ENCODE data around the gene SIN3A. TPM values are rescaled to one million over a fixed set of nuclear protein-coding genes. Genes with fewer than 3 reads are reported as not detected.
"Not testable (repeated sequence)": the region's sequence is repeated elsewhere in the genome, so short reads cannot be mapped to it uniquely, and the experiment has no call there.

Gene SIN3A
- total RNA-seq, 4 donors from 2014 or later, result 31.5 to 53.6 (median 35.2) TPM

DNA sequence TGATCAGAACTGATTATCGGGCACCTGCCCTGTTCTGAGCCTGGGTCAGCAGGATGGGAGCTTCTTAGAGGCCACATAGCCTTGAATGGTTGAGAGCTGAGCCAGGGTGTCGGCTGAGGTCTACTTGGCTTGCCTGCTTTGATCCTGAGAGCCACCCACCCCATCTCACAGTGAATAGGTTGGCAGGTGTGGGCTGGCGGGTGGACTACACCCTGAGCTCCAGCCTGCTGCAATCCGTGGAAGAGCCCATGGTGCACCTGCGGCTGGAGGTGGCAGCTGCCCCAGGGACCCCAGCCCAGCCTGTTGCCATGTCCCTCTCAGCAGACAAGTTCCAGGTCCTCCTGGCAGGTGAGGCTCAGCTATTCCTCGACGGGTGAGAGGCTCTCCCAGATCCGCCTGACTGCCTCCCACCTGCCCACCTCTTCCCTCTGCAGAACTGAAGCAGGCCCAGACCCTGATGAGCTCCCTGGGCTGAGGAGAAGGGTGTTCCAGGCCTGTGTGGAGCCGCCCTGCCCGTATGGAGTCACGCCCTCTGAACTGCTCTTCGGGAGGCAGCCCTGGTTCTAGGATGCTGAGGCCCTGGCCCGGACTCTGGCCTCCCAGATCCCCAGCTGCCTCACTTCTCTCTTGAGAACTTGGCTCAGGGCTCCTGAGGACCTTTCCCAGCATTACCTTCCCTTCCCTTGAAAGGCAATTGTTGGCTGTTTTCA lies 111.8 kb downstream of the SIN3A start:
- Histone ChIP-seq H3K9me3 (no peaks in the 10 kb centered on the region), H3K4me3 (no peak overlapping the region), H3K4me1 (peaks cover 0 to 10% (median 2%) of the 10 kb centered on the region in 4 donors), H3K27ac (no peak overlapping the region), H3K36me3 (peaks cover 0 to 25% (median 0%) of the 10 kb centered on the region in 3 donors), H3K27me3 (no peaks in the 10 kb centered on the region)
- TF ChIP-seq POLR2A (IDR thresholded peaks at IDR 0.05), result no peak
- TF ChIP-seq, protein P1, sequence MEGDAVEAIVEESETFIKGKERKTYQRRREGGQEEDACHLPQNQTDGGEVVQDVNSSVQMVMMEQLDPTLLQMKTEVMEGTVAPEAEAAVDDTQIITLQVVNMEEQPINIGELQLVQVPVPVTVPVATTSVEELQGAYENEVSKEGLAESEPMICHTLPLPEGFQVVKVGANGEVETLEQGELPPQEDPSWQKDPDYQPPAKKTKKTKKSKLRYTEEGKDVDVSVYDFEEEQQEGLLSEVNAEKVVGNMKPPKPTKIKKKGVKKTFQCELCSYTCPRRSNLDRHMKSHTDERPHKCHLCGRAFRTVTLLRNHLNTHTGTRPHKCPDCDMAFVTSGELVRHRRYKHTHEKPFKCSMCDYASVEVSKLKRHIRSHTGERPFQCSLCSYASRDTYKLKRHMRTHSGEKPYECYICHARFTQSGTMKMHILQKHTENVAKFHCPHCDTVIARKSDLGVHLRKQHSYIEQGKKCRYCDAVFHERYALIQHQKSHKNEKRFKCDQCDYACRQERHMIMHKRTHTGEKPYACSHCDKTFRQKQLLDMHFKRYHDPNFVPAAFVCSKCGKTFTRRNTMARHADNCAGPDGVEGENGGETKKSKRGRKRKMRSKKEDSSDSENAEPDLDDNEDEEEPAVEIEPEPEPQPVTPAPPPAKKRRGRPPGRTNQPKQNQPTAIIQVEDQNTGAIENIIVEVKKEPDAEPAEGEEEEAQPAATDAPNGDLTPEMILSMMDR (IDR thresholded peaks at IDR 0.05), result no peak
- DNase-seq, result no peak

DNA sequence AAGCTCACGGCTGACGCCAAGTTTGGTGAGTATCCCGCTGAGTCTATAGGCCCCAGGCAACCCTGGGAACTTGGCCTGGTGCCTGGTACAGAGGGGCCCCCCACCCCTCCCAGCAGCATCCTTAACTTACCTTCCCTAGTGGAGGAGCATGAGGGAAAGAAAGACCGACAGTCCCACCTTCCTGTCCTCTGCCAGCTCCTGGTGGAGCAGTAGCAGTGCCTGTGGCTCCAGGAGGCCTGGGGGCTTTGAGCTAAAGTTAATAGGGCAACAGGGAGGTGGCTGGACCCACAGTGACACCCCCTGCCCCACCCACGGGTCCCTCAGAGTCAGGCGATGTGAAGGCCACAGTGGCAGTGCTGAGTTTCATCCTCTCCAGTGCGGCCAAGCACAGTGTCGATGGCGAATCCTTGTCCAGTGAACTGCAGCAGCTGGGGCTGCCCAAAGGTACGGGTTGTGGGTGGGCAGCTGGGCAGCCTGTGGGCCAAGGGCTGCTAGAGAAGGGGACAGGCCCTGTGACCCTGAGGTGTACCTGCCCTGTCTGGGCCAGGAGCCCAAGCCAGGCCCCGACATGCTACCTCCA lies 112.7 kb downstream of the SIN3A start:
- no peak for DNase-seq
- H3K36me3 ChIP-seq, result peaks cover 0 to 25% (median 0%) of the 10 kb centered on the region in 3 donors
- H3K27ac ChIP-seq, result no peak overlapping the region
- H3K4me1 ChIP-seq, result peaks cover 0 to 10% (median 2%) of the 10 kb centered on the region in 4 donors
- TF ChIP-seq, protein P1 (IDR thresholded peaks at IDR 0.05), result no peak
- no peak for TF ChIP-seq POLR2A (IDR thresholded peaks at IDR 0.05)
- no peak overlapping the region for H3K4me3 ChIP-seq
- no peaks in the 10 kb centered on the region for H3K9me3 ChIP-seq
- no peaks in the 10 kb centered on the region for H3K27me3 ChIP-seq

DNA sequence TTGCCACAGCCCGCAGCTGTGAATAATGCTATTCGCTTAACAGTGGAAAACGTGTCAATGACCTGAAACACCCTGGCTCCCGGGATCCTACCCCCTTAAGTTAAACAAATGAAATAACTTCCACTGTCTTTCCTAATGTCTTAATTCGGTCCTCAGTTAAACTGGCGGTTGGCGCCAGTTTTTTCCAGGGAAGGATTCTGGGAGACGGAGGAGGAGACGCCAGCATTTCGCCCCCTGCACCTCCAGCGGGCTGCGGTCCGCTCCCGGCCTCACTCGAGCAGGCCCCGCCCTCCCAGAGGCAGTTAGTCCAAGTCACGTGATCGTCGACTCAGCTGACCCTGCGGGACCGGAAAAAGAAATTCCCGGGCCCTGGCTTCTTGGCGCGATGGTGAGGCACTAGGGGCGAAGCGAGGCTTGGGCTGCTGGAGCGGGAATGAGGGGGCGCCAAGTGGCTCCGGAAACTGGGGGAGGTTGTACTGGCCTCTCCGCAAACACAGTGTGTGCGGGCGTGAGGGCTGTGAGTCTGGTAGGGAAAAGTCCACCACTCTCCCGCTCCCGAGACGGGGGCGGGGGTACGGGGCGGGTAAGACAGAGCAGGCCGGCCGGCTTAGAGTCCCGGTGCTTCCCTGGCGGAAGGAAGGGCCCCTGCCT lies 115.7 kb downstream of the SIN3A start, which contains the start of gene COMMD4:
Gene COMMD4, plus strand, starts transcription at position 359 of the 651 bp plus-strand sequence. Its CDS starts 27 bp downstream, at position 386.
- H3K27me3 ChIP-seq, result no peaks in the 10 kb centered on the region
- H3K9me3 ChIP-seq, result no peaks in the 10 kb centered on the region
- peak within 1 kb of the TSS; percentile 75 to 91 (median 80) for H3K4me3 ChIP-seq
- DNase-seq, result peak; percentile 92 to 97 (median 95)
- peak within 1 kb of the TSS; percentile 47 to 80 (median 61) for H3K27ac ChIP-seq
- peaks cover 0 to 18% (median 0%) of the 10 kb centered on the region in 3 donors for H3K36me3 ChIP-seq
- peak in 1 of 2 donors; percentile 32 for TF ChIP-seq POLR2A (IDR thresholded peaks at IDR 0.05)
- TF ChIP-seq, protein P1 (IDR thresholded peaks at IDR 0.05), result no peak
- peaks cover 0 to 10% (median 2%) of the 10 kb centered on the region in 4 donors for H3K4me1 ChIP-seq

DNA sequence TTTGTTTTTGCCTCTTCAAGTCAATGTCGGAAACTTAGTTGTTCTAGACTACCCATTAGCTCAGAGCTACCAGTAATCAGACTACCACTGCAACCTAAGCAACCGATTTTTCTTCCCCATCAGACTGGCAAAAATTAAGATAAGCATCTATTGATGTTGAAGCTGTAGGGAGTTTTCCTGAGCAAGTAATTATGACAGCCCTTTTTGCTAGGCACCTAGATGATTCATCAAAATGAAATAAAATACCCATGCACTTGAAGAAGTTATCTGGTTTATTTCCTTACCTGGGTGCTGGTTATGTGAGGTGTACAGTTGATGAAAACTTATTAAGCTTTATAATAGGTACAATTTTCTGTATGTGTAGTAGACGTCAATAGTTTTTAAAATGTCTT lies 116.2 kb downstream of the SIN3A start:
- TF ChIP-seq POLR2A (IDR thresholded peaks at IDR 0.05), result no peak
- TF ChIP-seq, protein P1 (IDR thresholded peaks at IDR 0.05), result peak in 1 of 6 experiments; percentile 1
- peaks cover 0 to 10% (median 2%) of the 10 kb centered on the region in 4 donors for H3K4me1 ChIP-seq
- DNase-seq, result no peak
- H3K36me3 ChIP-seq, result peaks cover 0 to 16% (median 0%) of the 10 kb centered on the region in 3 donors
- H3K27me3 ChIP-seq, result no peaks in the 10 kb centered on the region
- peak overlapping the region; percentile 75 to 91 (median 80) for H3K4me3 ChIP-seq
- H3K9me3 ChIP-seq, result no peaks in the 10 kb centered on the region
- H3K27ac ChIP-seq, result peak overlapping the region in 2 of 4 donors; percentile 62 to 80

DNA sequence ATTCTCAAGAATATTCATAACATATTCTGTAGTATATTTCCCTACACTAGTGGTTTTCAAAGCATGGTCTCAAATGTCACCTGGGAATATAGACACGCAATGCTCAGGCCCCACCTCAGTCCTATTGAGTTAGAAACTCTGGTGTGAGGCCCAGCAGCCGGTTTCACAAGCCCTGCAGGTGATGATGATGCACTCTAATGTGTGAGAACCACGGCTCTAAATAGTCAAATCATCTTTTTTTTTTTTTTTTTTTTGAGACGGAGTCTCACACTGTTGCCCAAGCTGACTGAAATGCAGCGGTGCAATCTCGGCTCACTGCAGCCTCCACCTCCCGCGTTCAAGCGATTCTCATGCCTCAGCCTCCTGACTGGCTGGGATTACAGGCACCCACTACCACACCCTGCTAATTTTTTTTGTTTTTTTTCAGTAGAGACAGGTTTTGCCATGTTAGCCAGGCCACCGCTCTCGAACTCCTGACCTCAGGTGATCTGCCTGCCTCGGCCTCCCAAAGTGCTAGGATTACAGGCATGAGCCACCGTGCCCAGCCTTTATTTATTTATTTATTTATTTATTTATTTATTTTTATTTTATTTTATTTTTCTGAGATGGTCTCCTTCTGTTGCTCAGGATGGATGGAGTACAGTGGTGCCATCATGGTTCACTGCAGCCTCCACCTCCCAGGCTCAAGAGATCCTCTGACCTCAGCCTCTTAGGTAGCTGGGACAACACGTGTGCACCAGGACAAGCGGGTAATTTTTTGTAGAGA lies 117.7 kb downstream of the SIN3A start:
- H3K9me3 ChIP-seq, H3K36me3 ChIP-seq, H3K4me3 ChIP-seq, H3K27me3 ChIP-seq, H3K27ac ChIP-seq, DNase-seq: not testable (repeated sequence)
- peaks cover 0 to 10% (median 2%) of the 10 kb centered on the region in 4 donors for H3K4me1 ChIP-seq

DNA sequence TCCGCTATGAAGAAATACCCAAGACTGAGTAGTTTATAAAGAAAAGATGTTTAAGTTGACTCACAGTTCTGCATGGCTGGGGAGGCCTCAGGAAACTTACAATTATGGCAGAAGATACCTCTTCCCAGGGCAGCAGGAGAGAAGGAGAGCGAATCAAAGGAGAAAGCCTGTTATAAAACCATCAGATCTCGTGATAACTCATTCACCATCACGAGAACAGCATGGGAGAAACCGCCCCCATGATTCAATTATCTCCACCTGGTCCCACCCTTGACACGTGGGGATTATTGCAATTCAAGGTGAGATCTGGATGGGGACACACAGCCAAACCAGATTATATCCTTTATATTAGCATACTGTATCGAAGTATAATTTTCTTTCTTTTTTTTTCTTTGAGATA lies 119.4 kb downstream of the SIN3A start:
- H3K4me3 ChIP-seq, H3K36me3 ChIP-seq, DNase-seq, H3K4me1 ChIP-seq, H3K27me3 ChIP-seq, H3K27ac ChIP-seq, H3K9me3 ChIP-seq: not testable (repeated sequence)

All from Peyer's patch (tissue), 4 donors.